Measurements from ENCODE around the gene WIPF1. TPM values are rescaled to one million over a fixed set of nuclear protein-coding genes. Genes with fewer than 3 reads are reported as not detected.
"Not testable (repeated sequence)": the region's sequence is repeated elsewhere in the genome, so short reads cannot be mapped to it uniquely, and the experiment has no call there.

The WIPF1 gene
- total RNA-seq, 3 donors from 2014 or later (not counting 1 experiment from before 2014, with no cell fraction given) = 508 to 640 (median 555) TPM

DNA sequence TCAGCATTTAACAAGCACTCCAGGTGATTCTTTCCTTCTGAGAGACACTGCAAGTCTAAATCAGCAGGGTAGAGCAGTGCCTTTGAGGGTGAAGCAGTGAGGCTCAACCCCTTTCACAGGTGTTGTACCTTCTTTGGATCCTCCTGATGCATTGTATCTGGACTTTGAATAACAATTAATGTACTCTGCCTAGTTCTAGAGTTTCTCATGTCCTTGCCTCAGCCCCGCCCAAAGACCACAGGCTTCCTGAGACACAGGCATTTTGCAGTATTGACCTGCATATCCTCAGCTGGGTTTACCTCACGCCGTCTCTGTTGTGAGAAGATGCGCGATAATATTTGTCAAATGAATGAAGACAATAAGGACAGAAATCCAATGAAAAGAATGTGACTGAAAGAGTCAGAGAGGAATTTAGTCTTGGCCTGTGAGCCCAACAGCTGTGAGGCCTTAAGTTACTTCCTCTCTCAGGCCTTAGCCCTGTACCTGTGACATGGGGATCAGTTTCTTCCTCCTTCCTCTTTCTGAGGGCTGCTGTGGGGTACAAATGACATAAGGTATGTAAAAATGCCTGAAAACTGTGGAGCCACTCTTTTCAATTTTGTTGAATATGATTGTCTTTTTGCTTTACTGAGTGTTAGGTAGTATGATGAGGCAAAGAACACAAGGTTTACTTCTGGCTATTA is 43.7 kb downstream of the WIPF1 start:
- no peaks in the 10 kb centered on the region for H3K27me3 Mint-ChIP-seq (ENCODE audit: low read depth in 2 of 2)

DNA sequence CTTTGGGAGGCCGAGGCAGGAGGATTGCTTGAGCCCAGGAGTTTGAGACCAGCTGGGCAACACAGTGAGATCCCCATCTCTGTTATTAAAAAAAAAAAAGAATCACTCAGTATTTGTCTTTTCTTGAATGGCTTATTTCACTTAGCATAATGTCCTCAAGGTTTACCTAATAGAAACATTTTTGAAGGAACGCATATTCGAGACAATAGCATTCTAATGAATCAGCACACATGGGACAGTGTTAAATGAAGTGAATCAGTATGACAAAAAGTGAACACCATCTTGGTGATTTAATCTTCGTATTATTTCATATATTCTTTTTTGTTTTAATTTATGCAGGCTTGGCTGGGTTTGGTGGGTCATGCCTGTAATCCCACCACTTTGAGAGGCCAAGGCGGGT is 44.7 kb downstream of the WIPF1 start:
- ATAC-seq = no peak
- no peaks in the 10 kb centered on the region for H3K27me3 Mint-ChIP-seq (ENCODE audit: low read depth in 2 of 2)
- peaks cover 13% of the 10 kb centered on the region for H3K36me3 ChIP-seq (ENCODE audit: control insufficient read depth, insufficient read depth, low read length)
- peak overlapping the region; percentile 49 for H3K4me3 Mint-ChIP-seq
- peaks cover 27 to 32% of the 10 kb centered on the region in 2 donors for H3K4me1 Mint-ChIP-seq
- TF ChIP-seq, protein P1, sequence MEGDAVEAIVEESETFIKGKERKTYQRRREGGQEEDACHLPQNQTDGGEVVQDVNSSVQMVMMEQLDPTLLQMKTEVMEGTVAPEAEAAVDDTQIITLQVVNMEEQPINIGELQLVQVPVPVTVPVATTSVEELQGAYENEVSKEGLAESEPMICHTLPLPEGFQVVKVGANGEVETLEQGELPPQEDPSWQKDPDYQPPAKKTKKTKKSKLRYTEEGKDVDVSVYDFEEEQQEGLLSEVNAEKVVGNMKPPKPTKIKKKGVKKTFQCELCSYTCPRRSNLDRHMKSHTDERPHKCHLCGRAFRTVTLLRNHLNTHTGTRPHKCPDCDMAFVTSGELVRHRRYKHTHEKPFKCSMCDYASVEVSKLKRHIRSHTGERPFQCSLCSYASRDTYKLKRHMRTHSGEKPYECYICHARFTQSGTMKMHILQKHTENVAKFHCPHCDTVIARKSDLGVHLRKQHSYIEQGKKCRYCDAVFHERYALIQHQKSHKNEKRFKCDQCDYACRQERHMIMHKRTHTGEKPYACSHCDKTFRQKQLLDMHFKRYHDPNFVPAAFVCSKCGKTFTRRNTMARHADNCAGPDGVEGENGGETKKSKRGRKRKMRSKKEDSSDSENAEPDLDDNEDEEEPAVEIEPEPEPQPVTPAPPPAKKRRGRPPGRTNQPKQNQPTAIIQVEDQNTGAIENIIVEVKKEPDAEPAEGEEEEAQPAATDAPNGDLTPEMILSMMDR (IDR thresholded peaks at IDR 0.05) = no peak
- no peaks in the 10 kb centered on the region for H3K9me3 ChIP-seq (ENCODE audit: control insufficient read depth, insufficient read depth, low read length)
- H3K36me3 Mint-ChIP-seq = no peaks in the 10 kb centered on the region
- no peak for DNase-seq
- no peaks in the 10 kb centered on the region for H3K9me3 Mint-ChIP-seq
- H3K27ac ChIP-seq (ENCODE audit: low read length) = no peak overlapping the region
- peaks cover 21% of the 10 kb centered on the region for H3K4me1 ChIP-seq (ENCODE audit: control insufficient read depth, insufficient read depth, low read length)
- WGBS (ENCODE audit: insufficient coverage) = 88% methylated on average over 4 of the region's 5 CpGs
- no peaks in the 10 kb centered on the region for H3K27me3 ChIP-seq (ENCODE audit: control insufficient read depth, insufficient read depth, low read length)
- H3K27ac Mint-ChIP-seq = peak overlapping the region; percentile 70 to 92
- no peak overlapping the region for H3K4me3 ChIP-seq (ENCODE audit: low read length)
- intact Hi-C loops (cut with micrococcal nuclease) = loop anchor here (5.0 kb wide), 1 partner anchor 91 kb away; no protein-coding TSS in a partner anchor

More for the DNA sequence above, 43.7 kb downstream of the WIPF1 start:
- H3K9me3 Mint-ChIP-seq = no peaks in the 10 kb centered on the region
- intact Hi-C loops (cut with micrococcal nuclease) = loop anchor here (5.0 kb wide), 1 partner anchor 92 kb away; no protein-coding TSS in a partner anchor
- no peaks in the 10 kb centered on the region for H3K36me3 Mint-ChIP-seq
- Histone ChIP-seq H3K9me3 (ENCODE audit: control insufficient read depth, insufficient read depth, low read length) (no peaks in the 10 kb centered on the region), H3K4me1 (ENCODE audit: control insufficient read depth, insufficient read depth, low read length) (peaks cover 21% of the 10 kb centered on the region), H3K4me3 (ENCODE audit: low read length) (no peak overlapping the region), H3K36me3 (ENCODE audit: control insufficient read depth, insufficient read depth, low read length) (peaks cover 24% of the 10 kb centered on the region), H3K27me3 (ENCODE audit: control insufficient read depth, insufficient read depth, low read length) (no peaks in the 10 kb centered on the region), H3K27ac (ENCODE audit: low read length) (peak overlapping the region; percentile 66)
- peaks cover 27 to 32% of the 10 kb centered on the region in 2 donors for H3K4me1 Mint-ChIP-seq
- 12% methylated on average over 5 of the region's 5 CpGs for WGBS (ENCODE audit: insufficient coverage)
- H3K4me3 Mint-ChIP-seq = peak overlapping the region; percentile 52
- TF ChIP-seq, protein P1 (IDR thresholded peaks at IDR 0.05) = no peak
- H3K27ac Mint-ChIP-seq = peak overlapping the region; percentile 90 to 92
- ATAC-seq (peak; percentile 55 to 81 (median 76)), DNase-seq (peak in 1 of 2 donors; percentile 58)

DNA sequence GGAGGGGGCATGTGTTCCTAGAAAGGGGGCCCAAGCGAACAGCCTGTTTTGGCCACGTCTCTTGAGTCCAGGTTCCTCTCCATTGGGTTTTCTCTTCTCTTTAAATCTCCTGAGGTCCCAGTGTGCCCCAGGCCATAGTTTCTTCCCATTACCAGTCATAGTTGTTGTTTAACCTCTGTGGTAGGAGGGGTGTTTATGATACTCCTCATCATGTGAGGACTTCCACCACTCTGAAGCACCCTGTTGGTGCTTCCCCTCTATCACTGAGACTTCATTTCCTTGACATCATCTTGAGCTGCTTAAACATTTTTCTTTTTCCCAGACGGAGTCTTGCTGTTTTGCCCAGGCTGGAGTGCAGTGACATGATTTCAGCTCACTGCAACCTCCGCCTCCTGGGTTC is 45.9 kb downstream of the WIPF1 start:
- Mint-ChIP-seq H3K9me3 (no peaks in the 10 kb centered on the region), H3K27me3 (ENCODE audit: low read depth in 2 of 2) (no peaks in the 10 kb centered on the region), H3K36me3 (no peaks in the 10 kb centered on the region), H3K4me1 (peaks cover 32 to 33% of the 10 kb centered on the region in 2 donors), H3K4me3 (no peak overlapping the region), H3K27ac (peak overlapping the region; percentile 70 to 92)
- peaks cover 8% of the 10 kb centered on the region for H3K36me3 ChIP-seq (ENCODE audit: control insufficient read depth, insufficient read depth, low read length)
- peak in 1 of 3 donors; percentile 35 for ATAC-seq
- H3K27me3 ChIP-seq (ENCODE audit: control insufficient read depth, insufficient read depth, low read length) = no peaks in the 10 kb centered on the region
- TF ChIP-seq, protein P1 (IDR thresholded peaks at IDR 0.05) = no peak
- no peak overlapping the region for H3K4me3 ChIP-seq (ENCODE audit: low read length)
- DNase-seq = no peak
- H3K9me3 ChIP-seq (ENCODE audit: control insufficient read depth, insufficient read depth, low read length) = no peaks in the 10 kb centered on the region
- H3K27ac ChIP-seq (ENCODE audit: low read length) = peak overlapping the region; percentile 9
- peaks cover 21% of the 10 kb centered on the region for H3K4me1 ChIP-seq (ENCODE audit: control insufficient read depth, insufficient read depth, low read length)
- intact Hi-C loops (cut with micrococcal nuclease) = loop anchor here (5.0 kb wide), 1 partner anchor 89 kb away; no protein-coding TSS in a partner anchor
- 99% methylated on average over 3 of the region's 4 CpGs for WGBS (ENCODE audit: insufficient coverage)

DNA sequence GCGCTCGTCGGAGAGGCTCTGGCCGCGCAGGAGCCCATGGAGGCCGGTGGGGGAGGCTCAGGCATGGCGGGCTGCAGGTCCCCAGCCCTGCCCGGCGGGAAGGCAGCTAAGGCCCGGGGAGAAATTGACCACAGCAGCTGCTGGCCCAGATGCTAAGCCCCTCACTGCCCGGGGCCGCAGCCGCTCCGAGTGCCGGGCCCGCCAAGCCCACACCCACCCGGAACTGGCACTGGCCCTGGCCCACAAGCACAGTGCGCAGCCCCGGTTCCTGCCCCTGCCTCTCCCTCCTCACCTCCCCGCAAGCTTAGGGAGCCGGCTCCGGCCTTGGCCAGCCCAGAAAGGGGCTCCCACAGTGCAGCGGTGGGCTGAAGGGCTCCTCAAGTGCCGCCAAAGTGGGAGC is 49.0 kb downstream of the WIPF1 start:
- H3K4me3 Mint-ChIP-seq; H3K27me3 Mint-ChIP-seq (ENCODE audit: low read depth in 2 of 2); intact Hi-C loops (cut with micrococcal nuclease); H3K9me3 Mint-ChIP-seq; H3K27ac ChIP-seq (ENCODE audit: low read length); H3K4me3 ChIP-seq (ENCODE audit: low read length); ATAC-seq; H3K9me3 ChIP-seq (ENCODE audit: control insufficient read depth, insufficient read depth, low read length); H3K36me3 Mint-ChIP-seq; H3K27me3 ChIP-seq (ENCODE audit: control insufficient read depth, insufficient read depth, low read length); H3K36me3 ChIP-seq (ENCODE audit: control insufficient read depth, insufficient read depth, low read length); H3K27ac Mint-ChIP-seq; DNase-seq: not testable (repeated sequence)
- H3K4me1 Mint-ChIP-seq = peaks cover 21 to 26% of the 10 kb centered on the region in 2 donors
- 88% methylated on average over 24 of the region's 24 CpGs for WGBS (ENCODE audit: insufficient coverage)
- H3K4me1 ChIP-seq (ENCODE audit: control insufficient read depth, insufficient read depth, low read length) = peaks cover 15% of the 10 kb centered on the region

DNA sequence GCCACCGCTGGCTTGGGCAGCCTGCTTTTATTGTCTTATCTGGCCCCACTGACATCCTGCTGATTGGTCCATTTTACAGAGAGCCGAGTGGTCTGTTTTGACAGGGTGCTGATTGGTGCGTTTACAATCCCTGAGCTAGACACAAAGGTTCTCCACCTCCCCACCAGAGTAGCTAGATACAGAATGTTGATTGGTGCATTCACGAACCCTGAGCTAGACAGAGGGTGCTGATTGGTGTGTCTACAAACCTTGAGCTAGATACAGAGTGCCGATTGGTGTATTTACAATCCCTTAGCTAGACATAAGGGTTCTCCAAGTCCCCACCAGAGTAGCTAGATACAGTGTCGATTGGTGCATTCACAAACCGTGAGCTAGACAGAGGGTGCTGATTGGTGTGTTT is 49.6 kb downstream of the WIPF1 start:
- WGBS (ENCODE audit: insufficient coverage) = 93% methylated on average over 7 of the region's 7 CpGs
- H3K9me3 ChIP-seq (ENCODE audit: control insufficient read depth, insufficient read depth, low read length); H3K27ac Mint-ChIP-seq; H3K27me3 Mint-ChIP-seq (ENCODE audit: low read depth in 2 of 2); H3K36me3 Mint-ChIP-seq; ATAC-seq; H3K4me1 ChIP-seq (ENCODE audit: control insufficient read depth, insufficient read depth, low read length); H3K36me3 ChIP-seq (ENCODE audit: control insufficient read depth, insufficient read depth, low read length); H3K9me3 Mint-ChIP-seq; H3K4me3 ChIP-seq (ENCODE audit: low read length); intact Hi-C loops (cut with micrococcal nuclease); DNase-seq; H3K27me3 ChIP-seq (ENCODE audit: control insufficient read depth, insufficient read depth, low read length); H3K27ac ChIP-seq (ENCODE audit: low read length); H3K4me3 Mint-ChIP-seq: not testable (repeated sequence)
- peaks cover 23 to 25% of the 10 kb centered on the region in 2 donors for H3K4me1 Mint-ChIP-seq
